ENCODE measurements around the gene SLC30A10. TPM values are rescaled to one million over a fixed set of nuclear protein-coding genes. Genes with fewer than 3 reads are reported as not detected.

SLC30A10 gene
- not detected in 2 replicates for total RNA-seq

GRCh38 chr1:219927956-219928790 lies at the start of gene SLC30A10:
Gene SLC30A10 (minus strand): TSS chr1:219928557. CDS start chr1:219928440, 117 bp downstream.

Other genes starting within 250 kb of the SLC30A10 start
- gene EPRS1, start 117.9 kb upstream of the SLC30A10 start, total RNA-seq, result 114 and 131 TPM in 2 replicates
- gene BPNT1, start 161.2 kb upstream of the SLC30A10 start, total RNA-seq, result 20.8 and 28.5 TPM in 2 replicates
- gene IARS2, start 165.6 kb upstream of the SLC30A10 start, total RNA-seq, result 66.9 and 92.3 TPM in 2 replicates

Data from myometrial cell (primary cell).